ENCODE measurements around the gene DLGAP1.

DNA sequence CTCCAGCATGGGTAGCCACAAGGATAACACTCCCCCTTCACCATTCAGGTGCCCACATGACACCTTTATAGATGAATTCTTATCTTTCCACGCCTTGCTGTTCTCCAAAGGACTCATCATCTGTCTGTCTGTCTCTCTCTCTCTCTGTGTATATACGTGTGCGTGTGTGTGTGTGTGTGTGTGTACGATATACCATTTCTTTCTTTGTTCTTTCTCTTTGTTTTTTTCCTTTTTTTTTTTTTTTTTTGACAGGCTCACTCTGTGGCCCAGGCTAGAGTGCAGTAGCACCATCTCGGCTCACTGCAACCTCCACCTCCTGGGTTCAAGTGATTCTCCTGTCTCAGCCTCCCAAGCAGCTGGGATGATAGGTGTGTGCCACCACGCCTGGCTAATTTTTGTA lies 98.2 kb downstream of the DLGAP1 start:
- TF ChIP-seq, protein P1, sequence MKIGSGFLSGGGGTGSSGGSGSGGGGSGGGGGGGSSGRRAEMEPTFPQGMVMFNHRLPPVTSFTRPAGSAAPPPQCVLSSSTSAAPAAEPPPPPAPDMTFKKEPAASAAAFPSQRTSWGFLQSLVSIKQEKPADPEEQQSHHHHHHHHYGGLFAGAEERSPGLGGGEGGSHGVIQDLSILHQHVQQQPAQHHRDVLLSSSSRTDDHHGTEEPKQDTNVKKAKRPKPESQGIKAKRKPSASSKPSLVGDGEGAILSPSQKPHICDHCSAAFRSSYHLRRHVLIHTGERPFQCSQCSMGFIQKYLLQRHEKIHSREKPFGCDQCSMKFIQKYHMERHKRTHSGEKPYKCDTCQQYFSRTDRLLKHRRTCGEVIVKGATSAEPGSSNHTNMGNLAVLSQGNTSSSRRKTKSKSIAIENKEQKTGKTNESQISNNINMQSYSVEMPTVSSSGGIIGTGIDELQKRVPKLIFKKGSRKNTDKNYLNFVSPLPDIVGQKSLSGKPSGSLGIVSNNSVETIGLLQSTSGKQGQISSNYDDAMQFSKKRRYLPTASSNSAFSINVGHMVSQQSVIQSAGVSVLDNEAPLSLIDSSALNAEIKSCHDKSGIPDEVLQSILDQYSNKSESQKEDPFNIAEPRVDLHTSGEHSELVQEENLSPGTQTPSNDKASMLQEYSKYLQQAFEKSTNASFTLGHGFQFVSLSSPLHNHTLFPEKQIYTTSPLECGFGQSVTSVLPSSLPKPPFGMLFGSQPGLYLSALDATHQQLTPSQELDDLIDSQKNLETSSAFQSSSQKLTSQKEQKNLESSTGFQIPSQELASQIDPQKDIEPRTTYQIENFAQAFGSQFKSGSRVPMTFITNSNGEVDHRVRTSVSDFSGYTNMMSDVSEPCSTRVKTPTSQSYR (CRISPR knock-in tag; IDR thresholded peaks at IDR 0.05): no peak
- TF ChIP-seq, protein P2, sequence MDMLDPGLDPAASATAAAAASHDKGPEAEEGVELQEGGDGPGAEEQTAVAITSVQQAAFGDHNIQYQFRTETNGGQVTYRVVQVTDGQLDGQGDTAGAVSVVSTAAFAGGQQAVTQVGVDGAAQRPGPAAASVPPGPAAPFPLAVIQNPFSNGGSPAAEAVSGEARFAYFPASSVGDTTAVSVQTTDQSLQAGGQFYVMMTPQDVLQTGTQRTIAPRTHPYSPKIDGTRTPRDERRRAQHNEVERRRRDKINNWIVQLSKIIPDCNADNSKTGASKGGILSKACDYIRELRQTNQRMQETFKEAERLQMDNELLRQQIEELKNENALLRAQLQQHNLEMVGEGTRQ (CRISPR knock-in tag; IDR thresholded peaks at IDR 0.05): no peak
- TF ChIP-seq SP1 (CRISPR knock-in tag; conservative IDR thresholded peaks at IDR 0.05): no peak
- TF ChIP-seq ATF1 (CRISPR knock-in tag; IDR thresholded peaks at IDR 0.05): no peak
- TF ChIP-seq, protein P3, sequence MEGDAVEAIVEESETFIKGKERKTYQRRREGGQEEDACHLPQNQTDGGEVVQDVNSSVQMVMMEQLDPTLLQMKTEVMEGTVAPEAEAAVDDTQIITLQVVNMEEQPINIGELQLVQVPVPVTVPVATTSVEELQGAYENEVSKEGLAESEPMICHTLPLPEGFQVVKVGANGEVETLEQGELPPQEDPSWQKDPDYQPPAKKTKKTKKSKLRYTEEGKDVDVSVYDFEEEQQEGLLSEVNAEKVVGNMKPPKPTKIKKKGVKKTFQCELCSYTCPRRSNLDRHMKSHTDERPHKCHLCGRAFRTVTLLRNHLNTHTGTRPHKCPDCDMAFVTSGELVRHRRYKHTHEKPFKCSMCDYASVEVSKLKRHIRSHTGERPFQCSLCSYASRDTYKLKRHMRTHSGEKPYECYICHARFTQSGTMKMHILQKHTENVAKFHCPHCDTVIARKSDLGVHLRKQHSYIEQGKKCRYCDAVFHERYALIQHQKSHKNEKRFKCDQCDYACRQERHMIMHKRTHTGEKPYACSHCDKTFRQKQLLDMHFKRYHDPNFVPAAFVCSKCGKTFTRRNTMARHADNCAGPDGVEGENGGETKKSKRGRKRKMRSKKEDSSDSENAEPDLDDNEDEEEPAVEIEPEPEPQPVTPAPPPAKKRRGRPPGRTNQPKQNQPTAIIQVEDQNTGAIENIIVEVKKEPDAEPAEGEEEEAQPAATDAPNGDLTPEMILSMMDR (IDR thresholded peaks at IDR 0.05): no peak
- TF ChIP-seq ZNF121 (CRISPR knock-in tag; IDR thresholded peaks at IDR 0.05): no peak
- TF ChIP-seq NR3C1 (CRISPR knock-in tag; conservative IDR thresholded peaks at IDR 0.05; ENCODE audit: low read depth): no peak
- TF ChIP-seq TCF7 (CRISPR knock-in tag; IDR thresholded peaks at IDR 0.05; ENCODE audit: low read depth): no peak
- TF ChIP-seq GABPB1 (CRISPR knock-in tag; IDR thresholded peaks at IDR 0.05): no peak

Data from WTC11 (cell line).